ENCODE data around the gene THSD7B. TPM values are rescaled to one million over a fixed set of nuclear protein-coding genes. Genes with fewer than 3 reads are reported as not detected.
"Not testable (repeated sequence)": the region's sequence is repeated elsewhere in the genome, so short reads cannot be mapped to it uniquely, and the experiment has no call there.

The THSD7B gene
- total RNA-seq, 1 donor from 2014 or later = 9.8 TPM

DNA sequence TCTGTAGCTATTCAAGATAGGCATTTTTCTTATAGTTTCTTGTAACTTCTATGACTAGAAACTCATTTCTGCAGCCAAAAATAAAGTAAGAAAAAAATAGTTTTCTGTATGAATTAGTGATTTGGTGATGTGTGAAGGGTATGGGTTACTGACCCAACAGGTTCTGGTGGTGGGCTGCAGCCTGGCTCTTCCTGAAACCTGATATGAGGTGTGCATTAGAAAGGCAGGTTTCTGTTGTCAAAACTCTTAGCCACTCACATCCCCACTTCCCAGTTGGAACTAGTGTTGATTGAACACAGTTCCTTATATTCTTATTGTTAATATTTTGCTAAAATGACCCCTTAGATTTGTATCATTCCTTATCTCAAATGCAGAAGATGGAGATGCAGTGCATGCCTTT, 330.8 kb downstream of the THSD7B start:
- TF ChIP-seq, protein P1, sequence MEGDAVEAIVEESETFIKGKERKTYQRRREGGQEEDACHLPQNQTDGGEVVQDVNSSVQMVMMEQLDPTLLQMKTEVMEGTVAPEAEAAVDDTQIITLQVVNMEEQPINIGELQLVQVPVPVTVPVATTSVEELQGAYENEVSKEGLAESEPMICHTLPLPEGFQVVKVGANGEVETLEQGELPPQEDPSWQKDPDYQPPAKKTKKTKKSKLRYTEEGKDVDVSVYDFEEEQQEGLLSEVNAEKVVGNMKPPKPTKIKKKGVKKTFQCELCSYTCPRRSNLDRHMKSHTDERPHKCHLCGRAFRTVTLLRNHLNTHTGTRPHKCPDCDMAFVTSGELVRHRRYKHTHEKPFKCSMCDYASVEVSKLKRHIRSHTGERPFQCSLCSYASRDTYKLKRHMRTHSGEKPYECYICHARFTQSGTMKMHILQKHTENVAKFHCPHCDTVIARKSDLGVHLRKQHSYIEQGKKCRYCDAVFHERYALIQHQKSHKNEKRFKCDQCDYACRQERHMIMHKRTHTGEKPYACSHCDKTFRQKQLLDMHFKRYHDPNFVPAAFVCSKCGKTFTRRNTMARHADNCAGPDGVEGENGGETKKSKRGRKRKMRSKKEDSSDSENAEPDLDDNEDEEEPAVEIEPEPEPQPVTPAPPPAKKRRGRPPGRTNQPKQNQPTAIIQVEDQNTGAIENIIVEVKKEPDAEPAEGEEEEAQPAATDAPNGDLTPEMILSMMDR (conservative IDR thresholded peaks at IDR 0.05) = no peak
- no peak for DNase-seq (ENCODE audit: extremely low spot score, unreplicated experiment)
- no peaks in the 10 kb centered on the region for H3K36me3 Mint-ChIP-seq
- no peaks in the 10 kb centered on the region for H3K27me3 Mint-ChIP-seq
- no peak overlapping the region for H3K4me3 Mint-ChIP-seq
- H3K27ac Mint-ChIP-seq = no peak overlapping the region
- no peaks in the 10 kb centered on the region for H3K9me3 Mint-ChIP-seq
- H3K4me1 Mint-ChIP-seq (ENCODE audit: unreplicated experiment) = no peaks in the 10 kb centered on the region

DNA sequence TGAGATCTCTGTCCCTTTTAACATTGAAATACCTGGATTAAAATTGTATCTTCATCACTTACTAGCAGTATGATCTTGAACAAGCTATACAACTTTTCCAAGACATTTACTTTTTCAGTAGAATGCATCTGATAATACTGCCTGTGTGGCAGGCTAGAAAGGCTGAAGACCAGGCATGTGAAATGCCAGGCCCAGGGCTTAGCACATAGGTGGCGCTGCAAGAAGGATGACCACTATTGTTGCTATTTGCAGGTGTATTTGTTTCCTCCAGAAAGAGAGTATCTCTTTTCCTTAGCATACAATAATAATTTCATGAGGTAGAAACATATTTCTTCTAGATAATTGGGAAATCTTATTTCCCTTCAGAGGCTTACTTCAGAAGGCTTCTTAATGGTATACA, 331.3 kb downstream of the THSD7B start:
- TF ChIP-seq, protein P1 (conservative IDR thresholded peaks at IDR 0.05) = no peak

DNA sequence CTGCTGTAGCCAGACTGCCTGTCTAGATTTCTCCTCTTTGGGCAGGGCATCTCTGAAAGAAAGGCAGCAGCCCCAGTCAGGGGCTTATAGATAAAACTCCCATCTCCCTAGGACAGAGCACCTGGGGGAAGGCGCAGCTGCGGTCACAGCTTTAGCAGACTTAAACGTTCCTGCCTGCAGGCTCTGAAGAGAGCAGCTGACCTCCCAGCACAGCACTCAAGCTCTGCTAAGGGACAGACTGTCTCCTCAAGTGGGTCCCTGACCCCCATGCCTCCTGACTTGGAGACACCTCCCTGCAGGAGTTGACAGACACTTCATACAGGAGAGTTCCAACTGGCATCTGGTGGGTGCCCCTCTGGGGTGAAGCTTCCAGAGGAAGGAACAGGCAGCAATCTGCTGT, 336.5 kb downstream of the THSD7B start:
- not testable (repeated sequence) for H3K4me3 Mint-ChIP-seq; H3K4me1 Mint-ChIP-seq (ENCODE audit: unreplicated experiment); H3K27me3 Mint-ChIP-seq; H3K36me3 Mint-ChIP-seq; DNase-seq (ENCODE audit: extremely low spot score, unreplicated experiment); H3K27ac Mint-ChIP-seq; H3K9me3 Mint-ChIP-seq

More for the DNA sequence above, 331.3 kb downstream of the THSD7B start:
- H3K4me1 Mint-ChIP-seq (ENCODE audit: unreplicated experiment) = no peaks in the 10 kb centered on the region
- H3K27me3 Mint-ChIP-seq = no peaks in the 10 kb centered on the region
- no peak for DNase-seq (ENCODE audit: extremely low spot score, unreplicated experiment)
- no peak overlapping the region for H3K4me3 Mint-ChIP-seq
- H3K27ac Mint-ChIP-seq = no peak overlapping the region
- H3K36me3 Mint-ChIP-seq = no peaks in the 10 kb centered on the region
- no peaks in the 10 kb centered on the region for H3K9me3 Mint-ChIP-seq

DNA sequence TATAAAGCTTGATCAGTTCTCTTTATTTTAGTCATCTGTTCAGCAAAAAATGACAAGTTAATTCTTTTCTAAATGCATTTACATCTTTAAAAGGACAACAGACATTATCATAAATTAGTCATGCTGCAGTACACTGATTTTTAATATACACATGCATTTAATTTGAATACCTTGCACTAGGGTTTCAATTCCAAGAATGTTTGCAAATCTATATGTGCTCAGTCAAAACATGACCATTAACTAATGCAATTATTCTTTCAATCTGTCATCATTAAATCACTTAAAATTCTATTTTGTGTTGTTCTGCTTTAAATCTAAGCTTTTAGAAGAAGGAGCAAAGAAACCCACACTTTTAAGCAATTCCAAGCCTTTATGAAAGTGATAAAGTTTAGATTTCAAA, 342.6 kb downstream of the THSD7B start:
- Mint-ChIP-seq H3K4me1 (ENCODE audit: unreplicated experiment) (no peaks in the 10 kb centered on the region), H3K27me3 (peaks cover 3% of the 10 kb centered on the region), H3K36me3 (no peaks in the 10 kb centered on the region), H3K27ac (no peak overlapping the region), H3K9me3 (no peaks in the 10 kb centered on the region), H3K4me3 (no peak overlapping the region)
- TF ChIP-seq, protein P1 (conservative IDR thresholded peaks at IDR 0.05) = no peak
- no peak for DNase-seq (ENCODE audit: extremely low spot score, unreplicated experiment)

DNA sequence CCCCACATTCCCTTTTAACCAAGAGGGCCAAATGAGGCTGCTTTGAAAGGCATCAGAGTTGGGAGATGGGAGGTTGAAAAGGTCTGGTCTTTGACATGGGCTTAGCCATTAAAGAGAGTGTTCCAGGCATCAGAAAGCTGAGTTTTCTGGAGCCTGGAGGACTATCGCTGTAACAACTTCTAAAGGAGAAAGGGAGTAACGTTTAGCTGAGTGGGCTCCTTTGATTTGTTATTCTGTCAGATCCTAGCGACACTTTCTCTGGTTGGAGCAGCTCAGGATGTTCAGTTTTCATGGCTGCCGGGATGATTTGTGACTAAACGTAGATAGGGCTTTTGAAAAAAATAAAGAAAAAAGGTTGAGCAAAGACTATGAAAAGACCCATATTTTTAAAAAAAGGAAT, 346.6 kb downstream of the THSD7B start:
- Mint-ChIP-seq H3K36me3 (no peaks in the 10 kb centered on the region), H3K27me3 (no peaks in the 10 kb centered on the region), H3K9me3 (no peaks in the 10 kb centered on the region), H3K27ac (no peak overlapping the region), H3K4me3 (no peak overlapping the region), H3K4me1 (ENCODE audit: unreplicated experiment) (no peaks in the 10 kb centered on the region)
- TF ChIP-seq, protein P1 (conservative IDR thresholded peaks at IDR 0.05) = no peak
- no peak for DNase-seq (ENCODE audit: extremely low spot score, unreplicated experiment)

DNA sequence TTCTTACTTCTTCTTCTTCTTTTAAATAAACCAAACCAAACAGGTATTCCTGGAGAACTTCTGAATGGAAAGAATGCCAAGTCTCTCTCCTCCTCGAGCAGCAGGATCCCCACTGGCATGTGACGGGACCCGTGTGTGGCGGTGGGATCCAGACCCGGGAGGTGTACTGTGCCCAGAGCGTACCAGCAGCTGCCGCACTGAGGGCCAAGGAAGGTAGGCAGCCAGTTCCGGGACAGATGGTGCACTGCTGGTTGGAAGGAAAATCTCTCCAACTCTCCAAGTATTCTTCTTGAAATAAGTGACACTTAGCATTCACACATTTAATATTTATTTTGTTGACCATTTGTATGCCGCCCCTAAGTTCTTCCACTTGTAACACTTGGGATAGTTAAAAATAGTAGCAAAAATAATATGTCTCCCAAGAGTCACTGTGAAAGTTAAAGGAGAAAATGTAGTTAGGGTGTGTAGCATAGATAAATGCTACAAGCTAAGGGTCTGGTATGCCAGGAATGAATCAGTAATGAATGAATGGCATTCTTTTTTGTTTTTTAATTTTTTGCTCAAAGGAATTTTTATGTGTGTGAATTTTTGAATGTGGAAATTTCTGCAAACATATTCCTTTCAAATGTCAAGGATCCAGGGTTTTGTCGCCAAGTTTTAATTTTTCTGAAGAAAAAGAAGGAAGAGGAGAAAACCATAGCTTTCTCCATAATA, 349.9 kb downstream of the THSD7B start:
- no peak for DNase-seq (ENCODE audit: extremely low spot score, unreplicated experiment)
- H3K36me3 Mint-ChIP-seq = no peaks in the 10 kb centered on the region
- H3K4me1 Mint-ChIP-seq (ENCODE audit: unreplicated experiment) = no peaks in the 10 kb centered on the region
- no peaks in the 10 kb centered on the region for H3K9me3 Mint-ChIP-seq
- no peaks in the 10 kb centered on the region for H3K27me3 Mint-ChIP-seq
- H3K4me3 Mint-ChIP-seq = no peak overlapping the region
- TF ChIP-seq, protein P1 (conservative IDR thresholded peaks at IDR 0.05) = no peak
- peak overlapping the region; percentile 56 for H3K27ac Mint-ChIP-seq

Data from type B pancreatic cell (in vitro differentiated cells).